BE2C (cell line): ENCODE data around the gene LEMD2.

Source experiments
- DNase-seq: peaks from one replicate; pipeline ENCODE4 v3.0.0-alpha.2; 2020
- H3K27me3 ChIP-seq: fragments of 250-450 bp; sonication (Bioruptor Pico); 2 replicates; pipeline ENCODE4 v1.5.1; 2020; ENCODE audit warnings: mild to moderate bottlenecking
- H3K36me3 ChIP-seq: fragments of 250-450 bp; sonication (Bioruptor Pico); 2 replicates; pipeline ENCODE4 v1.5.1; 2020; ENCODE audit warnings: mild to moderate bottlenecking
- H3K4me1 ChIP-seq: fragments of 250-450 bp; sonication (Bioruptor Pico); 2 replicates; pipeline ENCODE4 v1.5.1; 2020
- H3K4me3 ChIP-seq: 2 replicates; pipeline ENCODE4 v1.5.1; 2011; ENCODE audit warnings: low read depth, low read length
- H3K9me3 ChIP-seq: fragments of 250-450 bp; sonication (Bioruptor Pico); 2 replicates; pipeline ENCODE4 v1.5.1; 2020
- TF ChIP-seq, protein P1 (sequence below): IDR thresholded peaks from 2 replicates; pipeline ENCODE4 v1.5.1; 2012; ENCODE audit warnings: mild to moderate bottlenecking, low read depth, low read length

Gene LEMD2

DNA sequence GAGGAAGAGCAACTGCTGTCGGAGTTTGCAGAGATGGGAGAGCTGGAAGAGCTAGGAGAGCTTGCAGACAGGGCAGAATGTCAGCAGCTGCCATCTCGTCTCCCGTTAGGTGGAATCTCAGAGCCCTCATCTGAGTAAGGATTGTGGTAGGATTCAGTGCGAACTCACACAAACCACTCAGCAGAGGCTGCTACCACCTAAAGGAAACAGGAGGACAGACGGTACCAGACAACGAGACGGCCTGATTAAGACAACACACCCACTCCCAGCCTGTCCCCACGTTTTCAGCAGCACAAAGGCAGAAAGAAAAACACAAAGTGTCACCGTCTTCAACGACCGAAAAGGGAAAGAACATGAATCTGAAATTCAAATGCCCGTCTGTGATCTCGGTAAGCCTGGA is 4.1 kb downstream of the LEMD2 start:
- TF ChIP-seq, protein P1, sequence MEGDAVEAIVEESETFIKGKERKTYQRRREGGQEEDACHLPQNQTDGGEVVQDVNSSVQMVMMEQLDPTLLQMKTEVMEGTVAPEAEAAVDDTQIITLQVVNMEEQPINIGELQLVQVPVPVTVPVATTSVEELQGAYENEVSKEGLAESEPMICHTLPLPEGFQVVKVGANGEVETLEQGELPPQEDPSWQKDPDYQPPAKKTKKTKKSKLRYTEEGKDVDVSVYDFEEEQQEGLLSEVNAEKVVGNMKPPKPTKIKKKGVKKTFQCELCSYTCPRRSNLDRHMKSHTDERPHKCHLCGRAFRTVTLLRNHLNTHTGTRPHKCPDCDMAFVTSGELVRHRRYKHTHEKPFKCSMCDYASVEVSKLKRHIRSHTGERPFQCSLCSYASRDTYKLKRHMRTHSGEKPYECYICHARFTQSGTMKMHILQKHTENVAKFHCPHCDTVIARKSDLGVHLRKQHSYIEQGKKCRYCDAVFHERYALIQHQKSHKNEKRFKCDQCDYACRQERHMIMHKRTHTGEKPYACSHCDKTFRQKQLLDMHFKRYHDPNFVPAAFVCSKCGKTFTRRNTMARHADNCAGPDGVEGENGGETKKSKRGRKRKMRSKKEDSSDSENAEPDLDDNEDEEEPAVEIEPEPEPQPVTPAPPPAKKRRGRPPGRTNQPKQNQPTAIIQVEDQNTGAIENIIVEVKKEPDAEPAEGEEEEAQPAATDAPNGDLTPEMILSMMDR, result no peak
- Histone ChIP-seq H3K27me3 (no peaks in the 10 kb centered on the region), H3K9me3 (no peaks in the 10 kb centered on the region), H3K4me3 (no peak overlapping the region), H3K4me1 (peaks cover 12% of the 10 kb centered on the region), H3K36me3 (peaks cover 33% of the 10 kb centered on the region)
- DNase-seq, result no peak

DNA sequence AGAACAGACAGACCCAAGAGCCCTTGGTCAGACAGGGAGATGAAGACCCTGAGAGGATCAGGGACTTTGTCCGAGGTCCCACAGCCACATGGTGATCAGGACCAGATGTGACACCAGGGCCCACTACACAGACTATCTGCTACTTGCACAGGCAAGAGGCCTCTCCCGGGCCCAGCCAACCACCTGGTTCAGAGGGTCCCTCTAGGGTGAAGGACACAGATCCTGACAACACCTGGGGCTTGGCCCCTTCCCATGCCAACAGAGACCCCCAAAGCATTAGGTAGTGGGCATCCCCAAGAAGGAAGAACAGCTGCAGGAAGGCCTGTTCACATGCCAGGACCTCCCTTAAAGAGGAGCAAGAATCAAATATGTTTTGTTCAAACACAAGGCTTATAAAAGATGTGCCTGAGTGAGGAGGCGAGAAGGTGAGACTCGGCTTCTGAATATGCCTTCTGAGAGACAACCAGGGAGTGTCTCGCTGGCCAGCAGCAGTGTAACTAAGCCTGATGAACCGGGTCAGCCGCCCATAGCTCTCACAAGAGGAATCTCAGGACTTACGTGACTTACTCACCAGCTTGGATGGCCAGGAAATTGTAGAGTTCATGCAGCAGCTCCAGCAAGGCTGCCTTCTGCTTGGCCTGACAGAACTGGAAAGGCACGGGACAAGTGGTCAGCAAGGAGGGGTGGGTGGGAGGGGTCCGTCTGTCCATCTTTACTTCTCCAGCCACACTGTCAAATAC is 5.0 kb downstream of the LEMD2 start:
- Histone ChIP-seq H3K27me3 (no peaks in the 10 kb centered on the region), H3K36me3 (peaks cover 42% of the 10 kb centered on the region), H3K9me3 (no peaks in the 10 kb centered on the region), H3K4me3 (no peak overlapping the region), H3K4me1 (peaks cover 16% of the 10 kb centered on the region)
- no peak for DNase-seq
- TF ChIP-seq, protein P1, result no peak

DNA sequence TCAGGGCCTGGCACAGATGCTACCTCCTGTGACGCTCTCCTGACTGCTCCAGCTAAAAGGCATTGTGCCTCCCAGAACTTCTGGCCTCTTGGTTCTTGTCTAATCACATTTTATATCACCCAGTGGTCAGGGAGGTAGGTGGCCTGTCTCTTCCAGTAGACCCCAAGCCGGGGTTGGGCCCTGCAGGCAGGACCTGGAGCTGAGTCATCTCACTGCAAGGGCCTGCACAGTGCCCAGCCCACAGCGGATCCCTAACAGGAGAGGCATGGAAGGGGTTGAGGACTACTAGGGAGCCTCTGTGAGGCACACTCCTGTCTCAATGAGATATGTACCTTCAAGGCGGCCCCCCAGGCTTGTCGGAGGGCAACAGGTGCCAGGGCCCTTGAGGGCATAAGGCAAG is 6.4 kb downstream of the LEMD2 start:
- Histone ChIP-seq H3K4me1 (peaks cover 16% of the 10 kb centered on the region), H3K4me3 (no peak overlapping the region), H3K9me3 (no peaks in the 10 kb centered on the region), H3K27me3 (no peaks in the 10 kb centered on the region), H3K36me3 (peaks cover 54% of the 10 kb centered on the region)
- DNase-seq, result no peak
- TF ChIP-seq, protein P1, result no peak

DNA sequence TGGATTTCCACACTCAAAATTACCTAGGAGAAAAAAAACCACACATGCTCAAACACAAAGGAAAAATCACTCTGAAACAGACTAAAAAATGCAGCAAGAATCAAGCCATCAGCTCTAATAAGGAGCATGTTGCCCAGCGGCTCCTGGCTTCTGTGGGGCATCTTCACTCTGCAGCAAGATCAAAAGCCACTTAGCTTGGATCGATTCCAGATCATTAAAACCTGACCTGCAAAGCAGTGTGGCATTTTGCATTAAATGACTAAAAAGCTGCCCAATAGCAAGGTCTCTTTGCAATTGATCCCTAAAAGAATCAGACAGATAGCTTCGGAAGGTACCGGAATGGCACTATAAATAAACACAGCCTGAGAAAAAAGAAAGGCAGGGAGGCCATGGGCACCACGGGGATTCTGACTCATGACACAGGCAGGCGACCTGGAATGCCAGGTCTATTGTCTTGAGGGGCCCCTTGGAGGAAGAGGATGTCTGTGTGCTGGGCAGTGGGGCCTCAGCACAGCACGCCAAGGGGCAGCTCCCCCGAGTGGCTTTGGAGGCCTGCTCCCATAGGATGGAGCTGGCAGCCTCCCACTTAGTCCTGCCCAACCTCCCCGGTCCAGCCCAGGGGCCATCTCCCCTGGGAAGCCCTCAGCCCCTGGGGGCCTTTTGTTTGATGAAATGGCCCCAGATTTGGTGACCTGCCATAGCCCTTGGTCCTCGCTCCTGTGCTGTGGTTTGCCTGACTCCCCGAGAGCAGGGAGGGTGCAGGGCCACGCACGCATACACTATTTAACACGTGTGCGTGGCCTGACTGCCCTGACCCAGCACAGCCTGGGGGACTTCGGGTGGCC is 7.6 kb downstream of the LEMD2 start:
- H3K27me3 ChIP-seq, result no peaks in the 10 kb centered on the region
- TF ChIP-seq, protein P1, result no peak
- peaks cover 12% of the 10 kb centered on the region for H3K4me1 ChIP-seq
- no peak for DNase-seq
- peaks cover 66% of the 10 kb centered on the region for H3K36me3 ChIP-seq
- no peak overlapping the region for H3K4me3 ChIP-seq
- no peaks in the 10 kb centered on the region for H3K9me3 ChIP-seq

DNA sequence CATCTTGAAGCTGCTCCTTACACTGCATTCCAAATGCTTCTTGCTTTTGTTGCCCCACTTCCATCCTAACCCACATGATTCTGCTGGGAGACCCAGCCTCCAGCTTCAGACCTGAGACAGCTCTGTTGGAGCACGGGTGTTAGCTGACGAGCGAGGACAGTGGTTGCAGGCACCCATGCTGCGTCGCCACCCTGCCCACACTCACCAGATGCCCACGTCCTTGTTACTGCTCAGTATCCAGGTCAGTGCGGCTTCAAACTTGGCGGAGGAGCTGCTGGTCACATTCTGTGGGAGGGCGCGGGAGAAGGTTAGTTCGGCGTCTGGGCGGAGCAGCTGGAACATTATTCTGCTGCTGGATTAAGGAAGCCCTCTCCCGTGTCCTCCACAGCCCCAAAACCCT is 9.0 kb downstream of the LEMD2 start:
- no peak overlapping the region for H3K4me3 ChIP-seq
- H3K4me1 ChIP-seq, result peaks cover 12% of the 10 kb centered on the region
- no peak for DNase-seq
- TF ChIP-seq, protein P1, result no peak
- no peaks in the 10 kb centered on the region for H3K27me3 ChIP-seq
- peaks cover 80% of the 10 kb centered on the region for H3K36me3 ChIP-seq
- H3K9me3 ChIP-seq, result no peaks in the 10 kb centered on the region

DNA sequence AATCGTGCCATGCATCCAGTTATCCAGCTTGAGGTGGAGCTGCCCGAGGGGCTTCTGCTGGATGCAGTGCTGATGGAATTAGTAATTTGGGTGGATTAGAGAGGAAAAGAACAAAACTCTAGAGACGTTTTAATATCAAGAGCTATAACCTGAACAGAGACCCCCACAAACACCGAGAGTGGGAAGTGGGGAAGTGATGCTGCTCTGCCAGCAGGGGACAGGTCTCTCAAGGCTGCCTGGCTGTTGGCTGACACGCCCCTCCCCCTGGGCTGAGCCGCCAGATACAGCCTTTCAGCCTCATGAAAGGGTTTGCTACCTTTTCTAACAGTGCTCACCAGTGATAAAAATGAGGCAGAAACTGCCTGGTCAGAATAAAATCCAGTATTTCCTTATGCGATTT is 9.6 kb downstream of the LEMD2 start:
- H3K9me3 ChIP-seq, result no peaks in the 10 kb centered on the region
- TF ChIP-seq, protein P1, result peak; percentile 78
- H3K4me1 ChIP-seq, result peaks cover 12% of the 10 kb centered on the region
- no peak overlapping the region for H3K4me3 ChIP-seq
- no peaks in the 10 kb centered on the region for H3K27me3 ChIP-seq
- DNase-seq, result peak; percentile 67
- peaks cover 86% of the 10 kb centered on the region for H3K36me3 ChIP-seq
